Erythroblast (primary cell): Measurements from ENCODE around the gene ERBB4.
A peak's percentile ranks its signal among the peaks of the same experiment; 100 is the strongest.

Source experiments
- DNase-seq, 2 experiments: peaks; one replicate each; lab custom pipeline; 2025; lab: John Stamatoyannopoulos, UW
- GATA1 ChIP-seq: IDR thresholded peaks from 2 replicates; pipeline ENCODE4 v1.6.1; 2011; ENCODE audit warnings: low read depth, mild to moderate bottlenecking, control low read depth, low read length, moderate library complexity
- POLR2A ChIP-seq: IDR thresholded peaks from 2 replicates; pipeline ENCODE4 v1.6.1; 2011; ENCODE audit warnings: mild to moderate bottlenecking, low read length

ERBB4 gene

DNA sequence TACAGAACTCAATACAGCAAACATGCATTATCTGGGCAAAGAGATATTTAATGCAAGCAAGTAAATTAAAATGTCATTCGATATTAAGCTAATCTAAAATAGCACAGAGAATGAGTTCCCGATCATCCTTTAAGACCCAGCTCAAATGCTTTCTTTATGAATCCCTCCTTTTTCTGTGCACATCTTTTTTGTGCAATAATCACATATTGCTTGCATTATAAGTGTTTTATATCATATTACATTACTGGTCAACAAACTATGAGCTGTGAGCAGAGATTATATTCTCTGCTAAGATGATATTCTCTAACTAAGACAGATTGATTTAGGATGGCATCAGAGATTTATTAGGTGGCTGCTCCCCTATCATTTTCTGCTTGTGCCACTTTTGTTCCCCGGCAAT is 146.1 kb downstream of the ERBB4 start:
- no peak for TF ChIP-seq GATA1
- no peak for DNase-seq

DNA sequence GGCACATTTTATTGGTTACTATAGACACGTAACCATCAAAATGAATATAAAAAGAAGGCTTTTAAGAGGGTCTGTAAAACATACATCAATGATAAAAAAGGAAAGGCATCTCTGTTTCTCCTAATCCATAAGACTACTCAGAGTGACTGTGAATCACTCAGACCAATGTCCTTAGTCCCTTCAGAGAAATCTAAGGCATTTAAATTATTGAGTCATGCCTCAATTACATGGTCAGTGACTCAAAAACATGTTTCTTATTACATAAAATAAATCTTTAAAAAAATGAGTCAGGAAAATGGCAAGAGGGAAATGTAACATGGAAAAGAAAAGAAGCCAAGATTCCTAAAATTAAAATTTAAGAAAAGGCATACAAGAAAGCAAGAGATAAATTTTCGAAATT is 146.6 kb downstream of the ERBB4 start:
- no peak for DNase-seq
- TF ChIP-seq POLR2A = no peak
- TF ChIP-seq GATA1 = no peak

DNA sequence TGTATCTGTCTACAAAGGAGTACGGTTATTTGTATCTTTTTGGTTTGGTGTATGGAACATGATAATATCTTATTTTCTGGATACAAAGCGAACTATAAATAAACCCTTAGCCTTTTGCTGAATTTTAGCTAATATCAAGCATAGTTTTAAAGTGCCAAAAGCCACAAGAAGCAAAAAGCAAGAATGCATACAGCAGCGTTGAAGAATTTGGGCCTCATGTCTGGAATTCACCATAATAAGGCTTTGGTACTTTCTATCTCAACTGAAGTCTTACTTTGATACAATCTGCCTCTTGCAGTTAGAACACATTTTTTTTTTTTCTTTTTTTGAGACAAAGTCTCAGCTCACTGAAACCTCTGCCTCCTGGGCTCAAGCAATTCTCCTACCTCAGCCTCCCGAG is 151.5 kb downstream of the ERBB4 start:
- DNase-seq = no peak
- TF ChIP-seq GATA1 = no peak
- no peak for TF ChIP-seq POLR2A

DNA sequence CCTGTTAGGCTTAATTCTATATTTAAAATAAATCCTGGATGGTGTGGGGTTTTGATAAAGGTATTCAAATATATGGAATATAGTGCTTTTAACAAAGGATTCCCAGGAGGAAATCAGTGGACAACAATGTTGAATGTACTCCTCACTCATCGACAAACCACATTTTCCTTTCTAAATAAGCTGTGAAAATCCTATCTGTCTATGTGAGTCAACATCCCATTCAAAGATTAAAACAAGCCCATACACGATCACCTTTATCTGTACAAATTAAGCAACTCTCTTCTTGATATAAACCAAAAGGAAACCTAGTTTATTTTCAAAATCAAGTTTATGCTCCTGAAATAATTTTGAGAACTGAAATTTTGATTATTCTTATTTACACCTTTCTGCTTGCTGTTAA is 153.4 kb downstream of the ERBB4 start:
- TF ChIP-seq POLR2A = no peak
- no peak for TF ChIP-seq GATA1
- DNase-seq = no peak

DNA sequence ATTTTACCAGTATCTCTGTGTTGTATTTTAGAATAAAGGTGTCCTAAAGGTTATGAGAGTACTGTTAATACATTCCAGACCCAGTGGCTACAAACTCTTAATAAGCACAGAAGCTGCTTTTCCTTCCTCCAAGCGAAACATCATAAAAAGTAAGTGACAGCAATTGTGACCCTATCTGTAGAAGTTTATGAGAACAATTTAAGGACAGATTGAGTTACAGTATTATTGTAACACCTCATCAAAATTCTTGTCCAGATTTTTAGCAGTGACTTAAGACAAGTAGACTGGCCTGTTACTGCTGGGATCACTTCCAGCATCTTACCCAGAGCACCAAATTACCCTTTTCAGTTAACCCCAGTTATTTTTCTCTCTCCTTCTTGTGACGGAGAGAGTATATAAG is 154.6 kb downstream of the ERBB4 start:
- DNase-seq = no peak
- TF ChIP-seq POLR2A (no peak), GATA1 (no peak)

DNA sequence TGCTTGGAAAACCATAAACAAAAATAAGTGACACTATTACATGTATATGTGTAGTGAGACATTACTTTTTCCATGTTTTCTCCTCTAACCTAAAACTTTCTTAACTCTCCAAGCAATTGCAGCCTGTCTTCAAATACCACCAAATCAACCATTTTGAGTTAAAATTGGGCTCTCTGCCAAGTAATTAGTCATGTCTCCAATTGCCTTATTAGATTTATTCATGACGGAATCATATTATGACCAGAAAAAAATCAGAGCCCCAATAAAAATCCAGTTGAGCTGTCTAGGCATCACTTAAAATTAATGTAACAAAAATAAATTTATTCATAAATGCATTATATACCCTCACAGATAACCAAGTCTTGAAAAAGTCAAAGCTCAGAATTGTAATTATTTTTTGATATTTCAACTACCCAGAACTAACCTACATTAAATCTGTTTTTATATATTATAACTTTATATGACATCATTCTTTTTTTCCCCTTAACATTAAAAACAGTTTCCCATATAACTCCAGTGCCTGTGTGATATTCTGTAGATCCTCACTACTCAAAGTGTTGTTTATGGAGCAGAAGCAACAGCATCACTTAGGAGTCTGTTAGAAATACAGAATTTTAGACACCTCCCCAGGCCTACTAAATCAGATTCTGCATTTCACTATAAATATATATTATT is 157.0 kb downstream of the ERBB4 start:
- TF ChIP-seq GATA1 (no peak), POLR2A (no peak)
- peak; percentile 1 to 2 for DNase-seq

DNA sequence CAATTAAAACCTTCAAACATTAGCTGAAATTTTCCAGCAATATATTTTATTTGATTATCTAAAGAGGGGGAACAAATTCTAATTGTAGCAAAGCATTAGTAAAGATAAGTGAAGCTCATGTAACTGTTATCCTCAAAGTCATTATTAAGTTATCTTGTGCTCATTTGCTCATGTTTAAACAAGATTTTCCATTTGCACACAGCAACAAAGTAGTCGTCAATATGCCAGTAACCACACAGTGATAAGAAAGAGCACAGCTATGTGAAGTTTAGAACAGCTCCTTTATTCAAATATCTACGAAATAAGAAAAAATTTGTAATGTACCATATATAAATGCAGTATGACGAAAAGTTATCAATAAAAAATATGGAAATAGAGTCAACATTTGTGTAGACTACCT is 159.5 kb downstream of the ERBB4 start:
- no peak for DNase-seq
- TF ChIP-seq POLR2A (no peak), GATA1 (no peak)

DNA sequence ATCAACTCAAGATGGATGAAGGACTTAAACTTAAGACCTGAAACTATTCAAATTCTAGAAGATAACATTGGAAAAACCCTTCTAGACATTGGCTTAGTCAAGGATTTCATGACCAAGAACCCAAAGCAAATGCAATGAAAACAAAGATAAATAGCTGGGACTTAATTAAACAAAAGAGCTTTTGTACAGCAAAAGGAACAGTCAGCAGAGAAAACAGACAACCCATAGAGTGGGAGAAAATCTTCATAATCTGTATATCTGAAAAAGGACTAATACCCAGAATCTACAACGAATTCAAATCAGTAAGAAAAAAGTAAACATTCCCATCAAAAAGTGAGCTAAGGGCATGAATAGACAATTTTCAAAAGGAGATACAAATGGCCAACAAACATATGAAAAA is 171.2 kb downstream of the ERBB4 start:
- DNase-seq = no peak
- TF ChIP-seq GATA1 (no peak), POLR2A (no peak)

DNA sequence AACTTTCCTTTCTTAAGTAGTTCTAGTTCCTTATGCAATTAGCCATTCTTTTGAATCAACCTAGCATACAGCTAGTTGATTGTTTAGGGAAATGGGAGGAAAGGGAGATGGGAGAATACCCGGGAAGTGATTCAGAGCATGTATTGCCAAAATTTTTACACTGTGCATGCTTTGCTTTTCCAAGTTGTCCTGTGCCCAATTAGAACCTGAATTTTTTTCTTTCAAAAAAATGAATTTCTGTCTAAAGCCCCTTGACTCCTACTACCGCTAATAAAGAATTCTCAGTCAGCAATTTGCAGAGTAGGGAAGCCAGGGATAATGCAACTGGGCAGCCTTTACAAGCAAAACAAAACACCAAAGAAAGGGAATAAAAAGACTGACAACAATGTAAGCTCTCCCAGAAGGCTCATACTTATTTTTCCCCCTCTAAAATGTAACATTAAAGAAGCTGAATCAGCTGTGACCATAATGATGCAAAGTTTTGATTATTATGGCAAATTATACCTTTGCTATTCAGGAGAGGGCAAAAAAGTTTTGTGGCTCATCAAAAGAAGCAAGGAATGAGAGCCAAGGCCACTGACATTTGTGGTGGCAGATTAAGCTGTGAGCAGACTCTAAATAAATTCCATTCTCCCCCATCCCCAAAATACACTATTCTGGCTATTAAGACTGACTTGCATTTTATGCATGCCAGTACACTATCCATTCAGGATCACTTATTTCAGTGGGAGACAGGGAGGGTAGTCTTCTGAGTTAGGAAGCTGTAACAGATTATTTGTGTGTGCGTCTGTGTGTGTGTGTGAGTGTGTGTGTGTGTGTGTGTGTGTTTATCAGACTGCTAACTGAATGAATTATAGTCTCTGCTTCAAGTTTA is 174.3 kb downstream of the ERBB4 start:
- TF ChIP-seq POLR2A (no peak), GATA1 (no peak)
- DNase-seq = no peak

DNA sequence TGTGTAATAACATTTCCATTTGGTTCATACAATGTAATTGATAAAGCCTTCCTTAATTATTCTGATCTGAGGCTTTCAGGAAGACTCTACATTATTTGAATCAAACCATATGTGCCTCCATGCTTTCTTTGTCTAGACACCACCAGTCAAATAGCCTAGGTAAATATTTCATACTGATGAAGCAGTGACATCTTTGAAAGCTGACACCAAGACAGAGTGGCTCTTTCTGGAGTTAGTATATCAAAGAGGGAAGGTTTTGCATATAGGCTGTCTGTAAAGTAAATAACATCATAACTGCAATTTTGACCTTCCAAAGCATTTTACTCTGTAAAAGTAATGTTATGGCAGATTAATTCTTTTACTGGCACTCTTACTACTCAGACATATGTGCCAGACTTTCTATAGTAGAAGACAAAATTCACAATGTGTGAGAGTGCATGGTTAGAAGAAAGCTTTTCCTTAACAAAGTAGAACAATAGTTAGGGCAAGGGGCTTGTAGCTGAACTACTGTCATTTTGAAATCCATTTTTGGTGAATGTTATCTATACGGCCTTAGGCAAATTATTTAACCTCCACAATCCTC is 177.3 kb downstream of the ERBB4 start:
- DNase-seq = no peak
- TF ChIP-seq POLR2A (no peak), GATA1 (no peak)

DNA sequence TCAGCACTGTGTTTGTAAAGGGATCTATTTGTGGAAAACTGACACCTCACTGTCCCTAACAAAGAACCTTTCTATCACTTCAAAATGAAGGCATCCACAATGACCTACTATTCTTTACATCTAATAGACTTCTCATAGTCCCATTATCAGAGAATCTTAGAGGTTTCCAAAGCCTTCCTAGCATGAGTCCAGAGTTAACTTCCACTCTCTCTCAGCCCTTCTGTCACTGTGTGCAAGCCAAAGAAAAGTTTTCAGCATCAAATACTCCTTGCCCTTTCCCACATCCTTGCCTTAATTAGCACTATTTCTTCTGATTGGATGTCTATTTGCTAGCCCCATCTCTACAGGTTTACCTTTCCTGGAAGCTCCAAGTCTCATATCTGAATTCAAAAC is 178.5 kb downstream of the ERBB4 start:
- DNase-seq = no peak

DNA sequence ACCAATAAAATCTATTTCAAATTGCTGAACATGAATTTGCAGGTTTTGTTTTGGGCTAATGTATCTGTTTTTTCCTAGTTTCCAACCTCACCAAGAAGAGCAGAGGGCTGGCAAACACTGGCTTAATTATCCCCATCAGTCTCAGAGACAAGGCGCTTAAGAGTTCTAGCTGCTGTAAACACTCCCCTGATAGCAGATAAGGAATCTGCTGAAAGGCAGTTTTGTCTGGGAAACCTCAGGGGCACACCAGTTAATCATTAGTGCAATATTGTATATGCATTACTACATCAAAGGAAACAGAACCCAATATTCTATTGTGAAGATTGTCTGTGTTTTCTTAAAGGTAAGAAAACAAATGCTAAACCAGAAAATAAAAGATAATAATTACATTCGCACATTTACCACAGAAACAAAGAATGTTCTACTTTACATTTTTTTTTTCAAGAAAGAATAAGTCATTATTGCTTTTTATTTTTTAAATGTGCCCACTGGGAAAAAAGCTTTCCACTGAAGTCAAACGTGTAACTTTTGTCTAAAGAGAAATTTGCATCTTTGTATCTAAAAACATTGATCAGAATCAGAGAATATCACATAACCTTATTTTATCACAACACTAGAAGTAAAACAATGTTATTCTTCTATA is 179.1 kb downstream of the ERBB4 start:
- TF ChIP-seq POLR2A (no peak), GATA1 (no peak)
- DNase-seq = no peak

More for the DNA sequence above, 178.5 kb downstream of the ERBB4 start:
- no peak for TF ChIP-seq POLR2A

DNA sequence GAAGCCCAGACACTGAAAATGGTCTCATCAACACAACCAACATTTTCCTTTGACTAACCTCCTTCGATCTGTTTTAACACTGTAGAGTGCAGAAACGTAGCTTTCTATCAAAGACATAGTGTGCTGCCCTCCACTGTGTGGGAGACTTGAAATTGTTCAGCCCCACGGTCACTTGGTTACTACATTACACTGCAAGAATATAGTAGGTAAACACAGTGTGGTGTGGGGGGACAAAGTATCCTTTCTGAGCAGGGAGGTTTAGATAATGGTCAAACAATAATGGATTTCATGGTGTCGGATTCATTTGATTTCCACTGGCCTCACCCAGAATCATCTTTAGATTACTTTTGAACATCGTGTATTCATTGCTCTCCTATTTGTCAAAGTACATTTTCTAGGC is 181.0 kb downstream of the ERBB4 start:
- TF ChIP-seq POLR2A (no peak), GATA1 (no peak)
- DNase-seq = no peak

DNA sequence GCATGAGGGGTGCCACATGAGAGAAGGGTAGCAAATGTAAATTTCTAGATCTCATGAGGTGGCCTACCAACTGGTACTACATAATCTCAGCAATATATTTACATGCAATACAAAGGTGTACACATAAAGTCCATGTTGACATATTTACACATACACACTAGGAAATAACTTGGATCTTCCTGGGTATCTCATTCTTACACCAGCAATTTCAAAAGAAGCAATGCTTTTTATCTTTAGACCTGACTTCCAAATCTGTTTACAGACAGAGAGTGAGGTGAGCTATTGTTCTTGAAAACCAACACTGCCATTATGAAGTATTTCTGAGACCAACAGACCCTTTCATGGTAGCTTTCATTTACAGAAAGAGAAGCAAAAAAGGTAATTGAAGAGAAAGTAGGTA is 184.2 kb downstream of the ERBB4 start:
- TF ChIP-seq GATA1 (no peak), POLR2A (no peak)
- DNase-seq = no peak

DNA sequence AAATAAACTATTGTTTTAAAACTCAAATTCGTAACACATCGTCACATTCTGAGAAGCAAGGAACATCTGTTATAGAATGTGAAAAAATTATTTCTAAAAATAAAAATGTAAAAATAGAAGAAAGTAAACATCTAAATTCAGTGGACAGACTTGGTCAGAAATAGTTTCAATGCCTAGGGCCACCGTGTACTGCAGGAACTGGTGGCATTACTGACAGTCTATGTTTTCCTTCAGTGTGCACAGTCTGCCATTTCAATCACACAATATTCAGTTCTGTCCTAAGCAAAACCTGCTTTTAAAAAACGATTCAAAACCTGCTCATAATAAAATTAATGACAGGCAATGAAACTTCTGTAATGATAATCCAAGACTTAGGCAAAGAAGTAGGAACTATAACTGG is 190.1 kb downstream of the ERBB4 start:
- TF ChIP-seq GATA1 (no peak), POLR2A (no peak)
- DNase-seq = no peak
